Astrocyte of the cerebellum (primary cell): ENCODE results near the gene GNB1L.

Source experiments
- DNase-seq: peaks from one replicate; pipeline ENCODE4 v3.0.0-alpha.2; 2011; ENCODE audit warnings: low read depth
- H3K4me3 ChIP-seq: 2 replicates; pipeline ENCODE4 v1.5.1; 2011; ENCODE audit warnings: mild to moderate bottlenecking, low read depth, low read length, moderate library complexity
- in situ Hi-C: cut with HindIII; loops from 2 replicates; pipeline ENCODE4 v1.10.0; 2017; ENCODE audit warnings: low sequenced_read_pairs
- TF ChIP-seq, protein P1 (sequence below): IDR thresholded peaks from 2 replicates; pipeline ENCODE4 v1.5.1; 2012; ENCODE audit warnings: low read length, low read depth, moderate library complexity, mild to moderate bottlenecking; ENCODE audit errors: missing control alignments

Gene GNB1L

DNA sequence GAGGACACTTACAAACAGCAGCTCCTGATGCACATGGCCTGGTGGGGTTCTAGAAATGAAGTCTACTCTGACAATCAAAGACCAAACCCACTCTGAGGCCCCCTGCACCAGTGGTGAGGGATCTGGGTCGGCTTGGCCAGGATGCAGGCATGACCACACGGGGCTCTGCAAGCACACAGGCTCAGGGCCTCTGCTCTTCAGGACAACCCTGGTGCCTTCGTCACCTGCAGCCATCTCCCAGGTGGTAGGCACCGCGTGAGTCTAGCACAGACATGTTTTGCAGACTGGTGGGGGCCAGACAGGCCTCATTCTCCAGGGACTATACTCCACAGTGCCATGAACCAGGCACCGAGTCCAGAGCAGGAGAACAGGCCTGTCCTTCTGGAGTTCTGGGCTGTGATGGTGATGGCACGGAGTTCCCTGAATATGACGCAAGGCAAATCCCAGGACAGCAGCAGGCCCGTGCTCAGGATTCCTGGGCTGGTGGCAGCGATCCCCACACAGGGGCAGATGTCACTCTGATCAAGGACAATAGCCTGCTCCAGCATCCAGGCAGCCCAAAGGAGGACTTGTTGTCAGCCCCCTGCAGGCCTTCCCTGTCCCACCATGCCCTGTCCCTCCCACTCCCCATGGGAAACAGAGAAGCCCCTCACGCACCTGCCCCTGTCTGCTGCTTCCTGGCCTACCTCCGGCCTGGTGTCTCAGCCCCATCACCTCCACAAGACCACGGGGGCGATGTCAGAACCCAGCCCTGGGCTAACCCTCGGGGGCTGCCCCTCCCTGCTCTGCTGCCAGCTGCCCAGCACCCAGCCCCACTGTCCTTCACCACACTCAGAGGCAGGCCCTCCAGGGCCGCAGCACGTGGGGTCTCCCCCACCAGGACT lies 36.1 kb downstream of the GNB1L start:
- no peak for DNase-seq
- in situ Hi-C loops, result no loop called here
- no peak overlapping the region for H3K4me3 ChIP-seq
- TF ChIP-seq, protein P1, sequence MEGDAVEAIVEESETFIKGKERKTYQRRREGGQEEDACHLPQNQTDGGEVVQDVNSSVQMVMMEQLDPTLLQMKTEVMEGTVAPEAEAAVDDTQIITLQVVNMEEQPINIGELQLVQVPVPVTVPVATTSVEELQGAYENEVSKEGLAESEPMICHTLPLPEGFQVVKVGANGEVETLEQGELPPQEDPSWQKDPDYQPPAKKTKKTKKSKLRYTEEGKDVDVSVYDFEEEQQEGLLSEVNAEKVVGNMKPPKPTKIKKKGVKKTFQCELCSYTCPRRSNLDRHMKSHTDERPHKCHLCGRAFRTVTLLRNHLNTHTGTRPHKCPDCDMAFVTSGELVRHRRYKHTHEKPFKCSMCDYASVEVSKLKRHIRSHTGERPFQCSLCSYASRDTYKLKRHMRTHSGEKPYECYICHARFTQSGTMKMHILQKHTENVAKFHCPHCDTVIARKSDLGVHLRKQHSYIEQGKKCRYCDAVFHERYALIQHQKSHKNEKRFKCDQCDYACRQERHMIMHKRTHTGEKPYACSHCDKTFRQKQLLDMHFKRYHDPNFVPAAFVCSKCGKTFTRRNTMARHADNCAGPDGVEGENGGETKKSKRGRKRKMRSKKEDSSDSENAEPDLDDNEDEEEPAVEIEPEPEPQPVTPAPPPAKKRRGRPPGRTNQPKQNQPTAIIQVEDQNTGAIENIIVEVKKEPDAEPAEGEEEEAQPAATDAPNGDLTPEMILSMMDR, result no peak

DNA sequence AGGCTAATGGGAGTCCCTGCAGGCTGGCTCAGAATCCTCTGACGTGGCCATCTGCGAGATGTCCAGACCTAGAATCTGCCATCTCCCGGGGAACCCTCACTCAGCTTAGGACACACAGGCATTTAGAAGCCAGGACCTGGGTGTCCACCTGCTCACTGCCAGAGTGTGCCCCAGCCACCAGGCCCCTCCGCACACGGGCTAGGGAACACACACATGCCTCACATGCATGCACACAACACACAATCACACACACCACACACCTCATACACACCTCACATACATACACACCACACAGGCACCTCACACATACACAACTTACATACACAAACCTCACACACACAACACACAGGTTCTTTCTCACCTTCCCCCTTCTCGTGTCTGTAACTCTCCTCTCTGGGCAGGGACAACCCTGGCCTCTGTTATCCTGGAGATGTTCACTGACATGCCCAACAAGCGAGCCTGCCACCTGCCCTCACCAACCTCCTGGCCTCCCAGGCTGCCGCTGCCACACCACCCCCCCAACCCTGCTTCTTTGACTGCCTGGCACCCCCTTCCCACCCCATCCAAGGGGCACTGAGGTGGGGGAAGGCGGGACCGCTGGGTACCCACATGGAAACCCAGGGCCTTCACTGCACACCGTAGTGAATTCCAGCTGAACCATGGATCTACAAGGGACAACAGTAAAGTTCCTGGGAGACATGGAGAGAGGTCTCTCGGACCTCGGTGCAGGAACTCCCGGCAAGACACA lies 38.1 kb downstream of the GNB1L start:
- in situ Hi-C loops, result no loop called here
- no peak for DNase-seq
- TF ChIP-seq, protein P1, result no peak

DNA sequence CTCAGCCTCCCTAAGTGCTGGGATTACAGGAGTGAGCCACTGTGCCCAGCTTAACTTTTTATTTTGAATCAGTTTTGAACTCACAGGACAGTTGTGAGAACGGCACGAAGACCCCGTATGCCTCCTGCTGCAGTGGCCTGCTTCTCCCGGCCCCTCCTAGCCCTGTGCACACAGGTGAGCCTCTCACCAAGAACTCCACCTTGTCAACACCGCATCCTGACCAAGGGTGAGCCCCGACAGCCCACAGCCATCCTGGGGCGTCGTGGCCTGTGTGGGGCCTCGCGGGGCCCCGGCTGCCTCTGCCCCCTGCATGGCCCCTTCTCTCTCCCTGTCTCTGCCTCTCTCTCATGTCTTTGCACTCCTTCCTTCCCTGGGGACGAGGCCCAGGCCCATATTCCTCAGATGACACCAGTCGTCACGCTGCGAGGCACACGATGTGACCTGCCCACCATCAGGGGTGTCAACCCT lies 38.8 kb downstream of the GNB1L start:
- in situ Hi-C loops, result no loop called here
- DNase-seq, result no peak
- TF ChIP-seq, protein P1, result no peak

More for the DNA sequence above, 38.1 kb downstream of the GNB1L start:
- no peak overlapping the region for H3K4me3 ChIP-seq

DNA sequence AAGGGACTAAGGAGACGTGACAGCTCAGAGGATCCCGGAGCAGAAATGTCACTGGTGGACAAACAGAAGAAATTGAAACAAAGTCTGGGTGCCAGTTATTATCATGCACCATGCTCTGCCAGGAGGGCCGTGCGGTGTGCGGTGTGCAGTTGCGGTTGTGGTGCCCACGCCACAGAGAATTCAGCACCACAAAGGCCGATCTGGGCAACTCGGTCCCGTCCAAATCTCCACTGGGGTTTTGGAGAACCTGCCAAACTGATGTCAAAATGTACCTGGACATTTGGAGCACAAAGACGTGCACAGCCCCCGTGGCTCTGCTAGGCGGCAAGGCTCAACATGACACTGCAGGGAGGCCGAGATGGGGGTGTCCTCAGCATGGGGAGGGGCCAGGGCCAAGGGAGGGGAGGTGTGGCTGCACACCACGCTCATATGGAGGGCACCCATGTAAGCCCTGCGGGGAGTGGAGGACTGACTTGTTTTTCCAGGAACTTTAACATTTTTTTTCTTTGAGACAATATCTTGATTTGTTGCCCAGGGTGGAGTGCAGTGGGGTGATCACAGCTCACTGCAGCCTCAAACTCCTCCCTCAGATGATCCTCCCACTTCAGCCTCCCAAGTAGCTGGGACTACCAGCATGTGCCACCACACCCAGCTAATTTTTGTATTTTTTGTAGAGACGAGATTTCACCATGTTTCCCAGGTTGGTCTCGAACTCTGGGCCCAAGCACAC lies 39.4 kb downstream of the GNB1L start:
- no peak overlapping the region for H3K4me3 ChIP-seq
- TF ChIP-seq, protein P1, result no peak
- no peak for DNase-seq
- in situ Hi-C loops, result no loop called here

More for the DNA sequence above, 38.8 kb downstream of the GNB1L start:
- no peak overlapping the region for H3K4me3 ChIP-seq

DNA sequence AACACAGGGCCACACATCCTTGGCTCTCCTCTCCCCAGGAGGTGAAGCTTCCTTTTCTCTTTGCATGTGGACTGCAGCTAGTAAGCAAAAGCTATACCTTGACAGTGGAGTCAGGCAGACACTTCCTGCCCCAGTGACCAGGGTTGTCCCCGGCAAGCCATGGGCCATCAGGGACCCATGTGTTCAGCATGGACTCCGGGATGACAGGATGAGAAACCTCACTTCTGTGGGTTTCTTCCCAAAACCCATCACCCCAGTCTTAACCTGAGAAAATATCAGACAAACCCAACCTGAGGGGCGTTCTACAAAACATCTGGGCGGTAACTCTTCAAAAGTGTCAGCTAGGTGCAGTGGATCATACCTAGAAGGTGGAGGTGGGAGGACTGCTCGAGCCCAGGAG lies 40.2 kb downstream of the GNB1L start:
- H3K4me3 ChIP-seq, result no peak overlapping the region
- no peak for DNase-seq
- in situ Hi-C loops, result no loop called here
- TF ChIP-seq, protein P1, result no peak

DNA sequence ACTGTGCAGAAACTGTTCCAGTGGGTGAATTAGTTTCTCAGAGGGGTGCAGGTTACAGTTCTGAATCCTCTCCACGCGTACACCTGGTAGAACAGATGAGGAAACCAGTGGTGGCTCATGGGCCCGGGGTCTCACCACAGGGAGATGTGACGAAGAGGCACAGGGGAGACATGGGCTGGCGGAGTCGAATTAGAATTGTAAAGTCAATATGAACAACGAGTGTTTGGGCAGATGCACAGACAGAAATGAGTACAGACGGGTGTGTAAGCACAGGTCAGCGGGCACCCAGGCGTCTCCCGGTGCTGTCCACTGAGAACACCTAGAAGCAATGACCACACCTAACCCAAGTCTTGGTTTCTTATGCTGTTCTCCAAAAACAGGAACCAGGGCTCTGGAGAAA lies 41.8 kb downstream of the GNB1L start:
- in situ Hi-C loops, result no loop called here
- TF ChIP-seq, protein P1, result no peak
- no peak for DNase-seq

More for the DNA sequence above, 41.8 kb downstream of the GNB1L start:
- no peak overlapping the region for H3K4me3 ChIP-seq
